GM23338 (cell line): ENCODE data around the gene DHX30. TPM values are rescaled to one million over a fixed set of nuclear protein-coding genes. Genes with fewer than 3 reads are reported as not detected.

Source experiments
- ATAC-seq: fragments of 200-7000 bp; cut with Tn5 transposase; 3 replicates; pipeline ENCODE4 v1.9.1; 2020
- DNase-seq: peaks from one replicate; pipeline ENCODE4 v3.0.0-alpha.2; 2015; ENCODE audit warnings: low spot score
- H2AFZ ChIP-seq: fragments of 200-600 bp; sonication (generic); 2 replicates; pipeline ENCODE4 v1.8.0; 2016; ENCODE audit warnings: antibody characterized with exemption, mild to moderate bottlenecking, moderate library complexity
- H3F3A ChIP-seq: fragments of 200-600 bp; sonication (generic); replicated peaks from 2 replicates; pipeline ENCODE4 v1.8.0; 2017; ENCODE audit warnings: antibody characterized with exemption, mixed run types, low read depth
- H3K27ac ChIP-seq: fragments of 200-600 bp; sonication (generic); 2 replicates; pipeline ENCODE4 v1.6.1; 2016; ENCODE audit warnings: low read depth
- H3K27me3 ChIP-seq: fragments of 200-600 bp; sonication (generic); 2 replicates; pipeline ENCODE4 v1.8.0; 2016; ENCODE audit warnings: mild to moderate bottlenecking, mixed run types, moderate library complexity; ENCODE audit not compliant: insufficient read depth
- H3K36me3 ChIP-seq: fragments of 200-600 bp; sonication (generic); 2 replicates; pipeline ENCODE4 v1.8.0; 2016; ENCODE audit warnings: mild to moderate bottlenecking; ENCODE audit not compliant: insufficient read depth
- H3K4me1 ChIP-seq: fragments of 200-600 bp; sonication (generic); 2 replicates; pipeline ENCODE4 v1.8.0; 2016; ENCODE audit warnings: mild to moderate bottlenecking, moderate library complexity; ENCODE audit not compliant: insufficient read depth
- H3K4me2 ChIP-seq: fragments of 200-600 bp; sonication (generic); 2 replicates; pipeline ENCODE4 v1.7.1; 2017; ENCODE audit warnings: mixed run types
- H3K4me3 ChIP-seq: fragments of 200-600 bp; sonication (generic); 2 replicates; pipeline ENCODE4 v1.6.1; 2016; ENCODE audit warnings: mixed run types
- H3K79me2 ChIP-seq: fragments of 200-600 bp; sonication (generic); replicated peaks from 2 replicates; pipeline ENCODE4 v1.8.0; 2017; ENCODE audit warnings: mild to moderate bottlenecking; ENCODE audit not compliant: insufficient read depth
- H3K9me2 ChIP-seq: fragments of 200-600 bp; sonication (generic); 2 replicates; pipeline ENCODE4 v1.8.0; 2017; ENCODE audit not compliant: insufficient read depth
- H4K20me1 ChIP-seq: fragments of 200-600 bp; sonication (generic); replicated peaks from 2 replicates; pipeline ENCODE4 v1.8.0; 2017; ENCODE audit warnings: mild to moderate bottlenecking; ENCODE audit not compliant: insufficient read depth
- H3K27ac Mint-ChIP-seq: 2 replicates; pipeline ENCODE4 v1.8.0; 2020; ENCODE audit warnings: inconsistent platforms, mild to moderate bottlenecking, moderate library complexity, mixed read lengths
- H3K27me3 Mint-ChIP-seq: 3 replicates; pipeline ENCODE4 v1.8.0; 2022; ENCODE audit warnings: low read depth, mild to moderate bottlenecking, moderate library complexity, mixed read lengths, inconsistent platforms; ENCODE audit not compliant: insufficient read depth, poor library complexity
- H3K36me3 Mint-ChIP-seq: 3 replicates; pipeline ENCODE4 v1.8.0; 2021; ENCODE audit warnings: low read depth, mild to moderate bottlenecking, inconsistent platforms, moderate library complexity, mixed read lengths
- H3K4me1 Mint-ChIP-seq: 3 replicates; pipeline ENCODE4 v1.8.0; 2020; ENCODE audit warnings: mild to moderate bottlenecking, inconsistent platforms, mixed read lengths
- H3K4me3 Mint-ChIP-seq: 3 replicates; pipeline ENCODE4 v1.8.0; 2021; ENCODE audit warnings: moderate library complexity, mild to moderate bottlenecking, inconsistent platforms, mixed read lengths
- H3K9me3 Mint-ChIP-seq: 3 replicates; pipeline ENCODE4 v1.8.0; 2020; ENCODE audit warnings: moderate library complexity, mild to moderate bottlenecking, inconsistent platforms, mixed read lengths
- CREB1 ChIP-seq: fragments of 250-450 bp; sonication (Bioruptor Pico); IDR thresholded peaks from 2 replicates; pipeline ENCODE4 v1.5.0; 2020; ENCODE audit warnings: low read depth, mild to moderate bottlenecking, moderate library complexity
- CTCF ChIP-seq, 2 experiments: fragments of 200-600 bp in 1 of 2; sonication (generic) in 1 of 2; conservative IDR thresholded peaks; 2 replicates each; pipeline versions ENCODE4 v1.5.1 to v1.6.1; 2016 to 2017; ENCODE audit warnings: antibody characterized with exemption in 2 of 2, low read depth in 2 of 2, mild to moderate bottlenecking in 2 of 2, moderate library complexity in 1 of 2
- EZH2 ChIP-seq: fragments of 200-600 bp; sonication (generic); IDR thresholded peaks from one replicate; pipeline ENCODE4 v1.8.0; 2017; ENCODE audit warnings: antibody characterized with exemption, mild to moderate bottlenecking, low read depth; ENCODE audit not compliant: unreplicated experiment
- EZH2phosphoT487 ChIP-seq: fragments of 200-600 bp; sonication (generic); IDR thresholded peaks from one replicate; pipeline ENCODE4 v1.8.1; 2018; ENCODE audit warnings: antibody characterized with exemption; ENCODE audit not compliant: unreplicated experiment
- JUNB ChIP-seq: IDR thresholded peaks from one replicate; pipeline ENCODE4 v1.6.1; 2016; ENCODE audit warnings: antibody characterized with exemption; ENCODE audit not compliant: unreplicated experiment
- NANOG ChIP-seq: IDR thresholded peaks from 2 replicates; pipeline ENCODE4 v1.6.1; 2016; ENCODE audit warnings: antibody characterized with exemption, borderline replicate concordance
- POLR2AphosphoS5 ChIP-seq: IDR thresholded peaks from 2 replicates; pipeline ENCODE4 v1.6.1; 2016; ENCODE audit warnings: antibody characterized with exemption, low read depth
- REST ChIP-seq: IDR thresholded peaks from one replicate; pipeline ENCODE4 v1.6.1; 2018; ENCODE audit warnings: antibody characterized with exemption; ENCODE audit not compliant: unreplicated experiment
- STAT1 ChIP-seq: IDR thresholded peaks from one replicate; pipeline ENCODE4 v1.6.1; 2016; ENCODE audit warnings: antibody characterized with exemption; ENCODE audit not compliant: unreplicated experiment
- ZNF114 ChIP-seq: fragments of 250-450 bp; sonication (Bioruptor Pico); IDR thresholded peaks from 2 replicates; pipeline ENCODE4 v1.5.0; 2020; ENCODE audit warnings: mild to moderate bottlenecking, moderate library complexity
- ZNF331 ChIP-seq: fragments of 250-450 bp; sonication (Bioruptor Pico); IDR thresholded peaks from 2 replicates; pipeline ENCODE4 v1.5.0; 2020; ENCODE audit warnings: low read depth, mild to moderate bottlenecking, moderate library complexity
- ZNF462 ChIP-seq: fragments of 250-450 bp; sonication (Bioruptor Pico); IDR thresholded peaks from 2 replicates; pipeline ENCODE4 v1.5.0; 2020; ENCODE audit warnings: mild to moderate bottlenecking, moderate library complexity
- polyA plus RNA-seq: library from polyadenylated mRNA; unstranded; fragments of >200 nt; fragmentation: Nextera tagmentation; extraction: Ambion mirVana; gene quantifications from 2 replicates; pipeline ENCODE4 v1.2.1, GENCODE V29; 2016
- total RNA-seq: library from RNA; depleted of rRNA; stranded (reverse); fragments of >200 nt; shearing (Covaris generic); gene quantifications from 2 replicates; pipeline ENCODE4 v1.2.3, GENCODE V29; 2014
- TF ChIP-seq, protein P1 (sequence below): IDR thresholded peaks from 2 replicates; pipeline ENCODE4 v1.6.1; 2016; ENCODE audit warnings: antibody characterized with exemption

The DHX30 gene
- total and polyA plus RNA-seq, 2 experiments from 2014 or later = 47.5 to 125 TPM

DNA sequence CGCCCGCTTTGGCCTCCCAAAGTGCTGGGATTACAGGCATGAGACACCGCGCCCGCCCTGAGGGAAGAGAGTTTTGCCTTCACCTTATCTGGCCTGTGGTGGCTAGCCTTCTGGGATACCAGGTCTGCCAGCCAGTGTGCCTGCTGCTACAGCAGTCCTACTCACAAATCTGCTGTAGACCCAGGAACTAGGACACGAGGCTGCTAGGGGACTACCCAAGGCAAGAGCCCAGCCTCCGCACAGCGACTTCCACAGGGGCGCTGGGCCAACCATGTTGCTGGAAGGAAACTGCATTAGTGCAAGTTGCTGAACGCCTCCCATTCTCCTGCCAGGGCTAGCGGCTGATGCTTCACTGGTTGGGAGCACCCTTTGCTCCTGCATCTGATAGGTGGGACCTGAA, 53.7 kb downstream of the DHX30 start:
- H3K36me3 ChIP-seq = no peaks in the 10 kb centered on the region; the same call in 1 of the 2 replicates
- H3K9me3 Mint-ChIP-seq = no peaks in the 10 kb centered on the region
- H3K4me1 ChIP-seq = no peaks in the 10 kb centered on the region
- no peak overlapping the region for H3K4me2 ChIP-seq
- H3K27me3 Mint-ChIP-seq = peaks cover 27% of the 10 kb centered on the region
- H3F3A ChIP-seq = 0 out of 2 replicates have a peak, but pooled peaks cover 5% of the 10 kb centered on the region
- H3K4me3 ChIP-seq = no peak overlapping the region
- H3K27ac ChIP-seq = no peak overlapping the region
- H2AFZ ChIP-seq = no peak overlapping the region
- no peaks in the 10 kb centered on the region for H3K9me2 ChIP-seq
- no peak for TF ChIP-seq CTCF (conservative IDR thresholded peaks at IDR 0.05; ENCODE audit: low read depth in 2 of 2)
- no peak for TF ChIP-seq REST
- no peak for TF ChIP-seq ZNF114 (CRISPR knock-in tag)
- no peak for TF ChIP-seq JUNB
- no peak for TF ChIP-seq CREB1
- TF ChIP-seq STAT1 = no peak
- no peak for TF ChIP-seq ZNF462 (CRISPR knock-in tag)
- no peak for TF ChIP-seq ZNF331 (CRISPR knock-in tag)
- TF ChIP-seq EZH2 = no peak
- TF ChIP-seq, protein P1, sequence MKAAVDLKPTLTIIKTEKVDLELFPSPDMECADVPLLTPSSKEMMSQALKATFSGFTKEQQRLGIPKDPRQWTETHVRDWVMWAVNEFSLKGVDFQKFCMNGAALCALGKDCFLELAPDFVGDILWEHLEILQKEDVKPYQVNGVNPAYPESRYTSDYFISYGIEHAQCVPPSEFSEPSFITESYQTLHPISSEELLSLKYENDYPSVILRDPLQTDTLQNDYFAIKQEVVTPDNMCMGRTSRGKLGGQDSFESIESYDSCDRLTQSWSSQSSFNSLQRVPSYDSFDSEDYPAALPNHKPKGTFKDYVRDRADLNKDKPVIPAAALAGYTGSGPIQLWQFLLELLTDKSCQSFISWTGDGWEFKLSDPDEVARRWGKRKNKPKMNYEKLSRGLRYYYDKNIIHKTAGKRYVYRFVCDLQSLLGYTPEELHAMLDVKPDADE = no peak
- TF ChIP-seq EZH2phosphoT487 = no peak
- TF ChIP-seq POLR2AphosphoS5 = no peak
- no peak for TF ChIP-seq NANOG
- peaks cover 2% of the 10 kb centered on the region; the same call in 2 of the 3 replicates for H3K4me1 Mint-ChIP-seq
- no peak overlapping the region for H3K4me3 Mint-ChIP-seq
- H3K36me3 Mint-ChIP-seq = peaks cover 51% of the 10 kb centered on the region
- H3K79me2 ChIP-seq = no peaks in the 10 kb centered on the region
- ATAC-seq (no peak), DNase-seq (no peak)
- no peaks in the 10 kb centered on the region for H3K27me3 ChIP-seq
- H3K27ac Mint-ChIP-seq = no peak overlapping the region
- H4K20me1 ChIP-seq = no peaks in the 10 kb centered on the region; the same call in 1 of the 2 replicates
